Spleen (tissue), 7 donors: Measurements from ENCODE around the gene RPS15.

Experiments
- CTCF ChIP-seq, 11 experiments: fragments of 200-600 bp in 7 of 11; fragments of 450-650 bp in 4 of 11; sonication (generic) in 4 of 11; IDR thresholded peaks in 8 of 11; conservative IDR thresholded peaks in 3 of 11; 1 replicate in 7 of 11; 2 replicates in 4 of 11; pipeline versions ENCODE4 v1.4.0 to v1.8.0; 2016 to 2021; ENCODE audit warnings: antibody characterized with exemption in 11 of 11, inconsistent platforms in 4 of 11, mild to moderate bottlenecking in 1 of 11
- POLR2A ChIP-seq, 3 donors: fragments of 450-650 bp; IDR thresholded peaks; one replicate each; pipeline ENCODE4 v1.5.1; 2017; ENCODE audit warnings: antibody characterized with exemption in 3 of 3, mild to moderate bottlenecking in 1 of 3
- donor health status: DM: no; HTN: no; CAD: no; lungs with moderate emphysema.
- donor health status: DM: no; HTN: no; CAD: no.
- donor health status: DM: no; HTN: no; CAD: no.

DNA sequence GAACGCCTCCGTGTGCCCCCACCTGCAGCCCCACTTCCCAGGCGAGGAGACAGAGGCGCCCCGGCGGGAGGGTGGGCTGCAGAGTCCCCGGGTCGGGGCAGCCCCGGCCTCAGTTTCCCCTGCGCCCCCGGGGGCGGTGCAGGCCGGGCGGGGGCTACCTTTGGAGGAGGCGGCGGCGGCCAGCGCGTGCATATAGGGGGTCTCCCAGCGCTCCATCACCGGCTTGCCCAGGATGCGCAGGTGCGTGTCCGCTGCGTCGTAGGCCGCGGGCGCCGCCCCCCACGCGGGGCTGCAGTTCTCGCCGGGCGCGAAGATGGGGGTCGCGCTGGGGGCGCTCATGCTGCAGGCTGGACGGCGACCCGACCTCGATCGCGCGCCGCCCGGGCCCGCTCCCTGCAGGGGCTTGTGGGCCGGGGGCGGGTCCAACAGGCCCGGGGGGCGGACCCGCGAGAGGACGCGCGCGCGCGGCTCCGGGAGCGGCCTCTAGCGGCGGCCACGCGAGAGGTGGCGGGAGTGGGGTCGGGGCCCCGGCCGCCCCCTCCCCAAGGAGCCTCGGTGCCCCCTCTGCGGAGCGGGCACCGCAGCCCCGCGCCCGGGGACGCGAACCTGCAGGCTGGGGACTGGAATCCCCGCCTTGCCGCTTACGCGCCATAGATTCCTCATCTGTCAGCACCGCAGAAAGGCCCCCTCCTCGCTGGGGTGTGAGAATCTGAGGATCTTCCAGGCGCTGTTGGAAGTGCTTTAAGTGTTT lies 36.9 kb upstream of the RPS15 start, which contains the start of gene GAMT:
- TF ChIP-seq CTCF (IDR thresholded peaks at IDR 0.05 in 8 of 11, conservative IDR thresholded peaks at IDR 0.05 in 3 of 11) (peak in 8 of 11 experiments; percentile 9 to 76 (median 63)), POLR2A (IDR thresholded peaks at IDR 0.05) (no peak)
